GM23338 (cell line): ENCODE measurements around the gene HENMT1. TPM values are rescaled to one million over a fixed set of nuclear protein-coding genes. Genes with fewer than 3 reads are reported as not detected.

ENCODE experiments used
- ATAC-seq: fragments of 200-7000 bp; cut with Tn5 transposase; 3 replicates; pipeline ENCODE4 v1.9.1; 2020
- DNase-seq: peaks from one replicate; pipeline ENCODE4 v3.0.0-alpha.2; 2015; ENCODE audit warnings: low spot score
- H2AFZ ChIP-seq: fragments of 200-600 bp; sonication (generic); 2 replicates; pipeline ENCODE4 v1.8.0; 2016; ENCODE audit warnings: antibody characterized with exemption, mild to moderate bottlenecking, moderate library complexity
- H3F3A ChIP-seq: fragments of 200-600 bp; sonication (generic); replicated peaks from 2 replicates; pipeline ENCODE4 v1.8.0; 2017; ENCODE audit warnings: antibody characterized with exemption, mixed run types, low read depth
- H3K27ac ChIP-seq: fragments of 200-600 bp; sonication (generic); 2 replicates; pipeline ENCODE4 v1.6.1; 2016; ENCODE audit warnings: low read depth
- H3K27me3 ChIP-seq: fragments of 200-600 bp; sonication (generic); 2 replicates; pipeline ENCODE4 v1.8.0; 2016; ENCODE audit warnings: mild to moderate bottlenecking, mixed run types, moderate library complexity; ENCODE audit not compliant: insufficient read depth
- H3K36me3 ChIP-seq: fragments of 200-600 bp; sonication (generic); 2 replicates; pipeline ENCODE4 v1.8.0; 2016; ENCODE audit warnings: mild to moderate bottlenecking; ENCODE audit not compliant: insufficient read depth
- H3K4me1 ChIP-seq: fragments of 200-600 bp; sonication (generic); 2 replicates; pipeline ENCODE4 v1.8.0; 2016; ENCODE audit warnings: mild to moderate bottlenecking, moderate library complexity; ENCODE audit not compliant: insufficient read depth
- H3K4me2 ChIP-seq: fragments of 200-600 bp; sonication (generic); 2 replicates; pipeline ENCODE4 v1.7.1; 2017; ENCODE audit warnings: mixed run types
- H3K4me3 ChIP-seq: fragments of 200-600 bp; sonication (generic); 2 replicates; pipeline ENCODE4 v1.6.1; 2016; ENCODE audit warnings: mixed run types
- H3K79me2 ChIP-seq: fragments of 200-600 bp; sonication (generic); replicated peaks from 2 replicates; pipeline ENCODE4 v1.8.0; 2017; ENCODE audit warnings: mild to moderate bottlenecking; ENCODE audit not compliant: insufficient read depth
- H3K9me2 ChIP-seq: fragments of 200-600 bp; sonication (generic); 2 replicates; pipeline ENCODE4 v1.8.0; 2017; ENCODE audit not compliant: insufficient read depth
- H4K20me1 ChIP-seq: fragments of 200-600 bp; sonication (generic); replicated peaks from 2 replicates; pipeline ENCODE4 v1.8.0; 2017; ENCODE audit warnings: mild to moderate bottlenecking; ENCODE audit not compliant: insufficient read depth
- H3K27ac Mint-ChIP-seq: 2 replicates; pipeline ENCODE4 v1.8.0; 2020; ENCODE audit warnings: inconsistent platforms, mild to moderate bottlenecking, moderate library complexity, mixed read lengths
- H3K27me3 Mint-ChIP-seq: 3 replicates; pipeline ENCODE4 v1.8.0; 2022; ENCODE audit warnings: low read depth, mild to moderate bottlenecking, moderate library complexity, mixed read lengths, inconsistent platforms; ENCODE audit not compliant: insufficient read depth, poor library complexity
- H3K36me3 Mint-ChIP-seq: 3 replicates; pipeline ENCODE4 v1.8.0; 2021; ENCODE audit warnings: low read depth, mild to moderate bottlenecking, inconsistent platforms, moderate library complexity, mixed read lengths
- H3K4me1 Mint-ChIP-seq: 3 replicates; pipeline ENCODE4 v1.8.0; 2020; ENCODE audit warnings: mild to moderate bottlenecking, inconsistent platforms, mixed read lengths
- H3K4me3 Mint-ChIP-seq: 3 replicates; pipeline ENCODE4 v1.8.0; 2021; ENCODE audit warnings: moderate library complexity, mild to moderate bottlenecking, inconsistent platforms, mixed read lengths
- H3K9me3 Mint-ChIP-seq: 3 replicates; pipeline ENCODE4 v1.8.0; 2020; ENCODE audit warnings: moderate library complexity, mild to moderate bottlenecking, inconsistent platforms, mixed read lengths
- CREB1 ChIP-seq: fragments of 250-450 bp; sonication (Bioruptor Pico); IDR thresholded peaks from 2 replicates; pipeline ENCODE4 v1.5.0; 2020; ENCODE audit warnings: low read depth, mild to moderate bottlenecking, moderate library complexity
- CTCF ChIP-seq, 2 experiments: fragments of 200-600 bp in 1 of 2; sonication (generic) in 1 of 2; conservative IDR thresholded peaks; 2 replicates each; pipeline versions ENCODE4 v1.5.1 to v1.6.1; 2016 to 2017; ENCODE audit warnings: antibody characterized with exemption in 2 of 2, low read depth in 2 of 2, mild to moderate bottlenecking in 2 of 2, moderate library complexity in 1 of 2
- ETS1 ChIP-seq: IDR thresholded peaks from 2 replicates; pipeline ENCODE4 v1.6.1; 2016; ENCODE audit warnings: antibody characterized with exemption
- EZH2 ChIP-seq: fragments of 200-600 bp; sonication (generic); IDR thresholded peaks from one replicate; pipeline ENCODE4 v1.8.0; 2017; ENCODE audit warnings: antibody characterized with exemption, mild to moderate bottlenecking, low read depth; ENCODE audit not compliant: unreplicated experiment
- EZH2phosphoT487 ChIP-seq: fragments of 200-600 bp; sonication (generic); IDR thresholded peaks from one replicate; pipeline ENCODE4 v1.8.1; 2018; ENCODE audit warnings: antibody characterized with exemption; ENCODE audit not compliant: unreplicated experiment
- JUNB ChIP-seq: IDR thresholded peaks from one replicate; pipeline ENCODE4 v1.6.1; 2016; ENCODE audit warnings: antibody characterized with exemption; ENCODE audit not compliant: unreplicated experiment
- NANOG ChIP-seq: IDR thresholded peaks from 2 replicates; pipeline ENCODE4 v1.6.1; 2016; ENCODE audit warnings: antibody characterized with exemption, borderline replicate concordance
- POLR2AphosphoS5 ChIP-seq: IDR thresholded peaks from 2 replicates; pipeline ENCODE4 v1.6.1; 2016; ENCODE audit warnings: antibody characterized with exemption, low read depth
- REST ChIP-seq: IDR thresholded peaks from one replicate; pipeline ENCODE4 v1.6.1; 2018; ENCODE audit warnings: antibody characterized with exemption; ENCODE audit not compliant: unreplicated experiment
- STAT1 ChIP-seq: IDR thresholded peaks from one replicate; pipeline ENCODE4 v1.6.1; 2016; ENCODE audit warnings: antibody characterized with exemption; ENCODE audit not compliant: unreplicated experiment
- ZNF114 ChIP-seq: fragments of 250-450 bp; sonication (Bioruptor Pico); IDR thresholded peaks from 2 replicates; pipeline ENCODE4 v1.5.0; 2020; ENCODE audit warnings: mild to moderate bottlenecking, moderate library complexity
- ZNF331 ChIP-seq: fragments of 250-450 bp; sonication (Bioruptor Pico); IDR thresholded peaks from 2 replicates; pipeline ENCODE4 v1.5.0; 2020; ENCODE audit warnings: low read depth, mild to moderate bottlenecking, moderate library complexity
- ZNF462 ChIP-seq: fragments of 250-450 bp; sonication (Bioruptor Pico); IDR thresholded peaks from 2 replicates; pipeline ENCODE4 v1.5.0; 2020; ENCODE audit warnings: mild to moderate bottlenecking, moderate library complexity
- polyA plus RNA-seq: library from polyadenylated mRNA; unstranded; fragments of >200 nt; fragmentation: Nextera tagmentation; extraction: Ambion mirVana; gene quantifications from 2 replicates; pipeline ENCODE4 v1.2.1, GENCODE V29; 2016
- total RNA-seq: library from RNA; depleted of rRNA; stranded (reverse); fragments of >200 nt; shearing (Covaris generic); gene quantifications from 2 replicates; pipeline ENCODE4 v1.2.3, GENCODE V29; 2014

The HENMT1 gene
- total and polyA plus RNA-seq, 2 experiments from 2014 or later, result 4.7 to 9.7 TPM

GRCh38 chr1:108703939-108704338, 43.0 kb upstream of the HENMT1 start:
- peaks cover 22% of the 10 kb centered on the region for H3K36me3 ChIP-seq
- H3K4me3 Mint-ChIP-seq, result no peak overlapping the region
- TF ChIP-seq EZH2 (no peak), ZNF462 (CRISPR knock-in tag) (no peak), ZNF114 (CRISPR knock-in tag) (no peak), ETS1 (no peak), STAT1 (no peak), JUNB (no peak), POLR2AphosphoS5 (no peak), EZH2phosphoT487 (no peak), CTCF (conservative IDR thresholded peaks at IDR 0.05; ENCODE audit: low read depth in 2 of 2) (no peak), ZNF331 (no peak), REST (no peak), NANOG (no peak), CREB1 (CRISPR knock-in tag) (no peak)
- DNase-seq (no peak), ATAC-seq (no peak; the same call in 2 of the 3 replicates)
- peaks cover 4% of the 10 kb centered on the region for H3K27me3 Mint-ChIP-seq
- H3K4me3 ChIP-seq, result no peak overlapping the region
- H3K27ac ChIP-seq, result no peak overlapping the region
- no peak overlapping the region for H2AFZ ChIP-seq
- no peaks in the 10 kb centered on the region for H3K27me3 ChIP-seq
- peaks cover 4% of the 10 kb centered on the region; the same call in 1 of the 2 replicates for H3F3A ChIP-seq
- no peaks in the 10 kb centered on the region for H3K4me1 ChIP-seq
- no peak overlapping the region for H3K27ac Mint-ChIP-seq
- H3K36me3 Mint-ChIP-seq, result peaks cover 33% of the 10 kb centered on the region
- H3K9me2 ChIP-seq, result peaks cover 3% of the 10 kb centered on the region
- H3K9me3 Mint-ChIP-seq, result no peaks in the 10 kb centered on the region
- no peaks in the 10 kb centered on the region for H3K4me1 Mint-ChIP-seq
- no peak overlapping the region for H3K4me2 ChIP-seq
- no peaks in the 10 kb centered on the region for H3K79me2 ChIP-seq
- peaks cover 4% of the 10 kb centered on the region; the same call in 1 of the 2 replicates for H4K20me1 ChIP-seq
